ENCODE results near the gene CROCC.
"Not testable (repeated sequence)": the region's sequence is repeated elsewhere in the genome, so short reads cannot be mapped to it uniquely, and the experiment has no call there.

The CROCC gene

GRCh38 chr1:16913181-16913832, 8.4 kb upstream of the CROCC start:
- Histone ChIP-seq H3K27me3 (no peaks in the 10 kb centered on the region), H3K9me3 (no peaks in the 10 kb centered on the region), H3K27ac (peak overlapping the region; percentile 52 to 68), H3K4me1 (peaks cover 0 to 28% (median 16%) of the 10 kb centered on the region in 4 donors), H3K4me3 (peak overlapping the region; percentile 67 to 69), H3K36me3 (no peaks in the 10 kb centered on the region)
- TF ChIP-seq CTCF (IDR thresholded peaks at IDR 0.05), result no peak
- intact Hi-C loops (cut with DNase I; ENCODE audit: low total_unique reads), result no loop called here
- peak; percentile 32 to 78 for DNase-seq

GRCh38 chr1:16913833-16914662, 7.7 kb upstream of the CROCC start:
- H3K4me3 ChIP-seq, result peak overlapping the region; percentile 67 to 69
- intact Hi-C loops (cut with DNase I; ENCODE audit: low total_unique reads), result no loop called here
- TF ChIP-seq CTCF (IDR thresholded peaks at IDR 0.05), result peak in 1 of 2 experiments; percentile 18
- no peaks in the 10 kb centered on the region for H3K9me3 ChIP-seq
- DNase-seq, result peak; percentile 91 to 98
- H3K27me3 ChIP-seq, result no peaks in the 10 kb centered on the region
- H3K27ac ChIP-seq, result peak overlapping the region; percentile 70 to 75
- peaks cover 0 to 28% (median 16%) of the 10 kb centered on the region in 4 donors for H3K4me1 ChIP-seq
- no peaks in the 10 kb centered on the region for H3K36me3 ChIP-seq

GRCh38 chr1:16914928-16915626, 6.7 kb upstream of the CROCC start:
- H3K9me3 ChIP-seq; intact Hi-C loops (cut with DNase I; ENCODE audit: low total_unique reads); H3K36me3 ChIP-seq; H3K27me3 ChIP-seq: not testable (repeated sequence)
- Histone ChIP-seq H3K4me1 (peaks cover 0 to 28% (median 16%) of the 10 kb centered on the region in 4 donors), H3K27ac (peak overlapping the region; percentile 70 to 75), H3K4me3 (peak overlapping the region; percentile 67 to 69)
- DNase-seq, result peak in 1 of 2 donors; percentile 66

- DNase-seq, result peak in 1 of 2 donors; percentile 62
- no peak for TF ChIP-seq CTCF (IDR thresholded peaks at IDR 0.05)
These were observed 6.1 kb upstream of the CROCC start for GRCh38 chr1:16915627-16915973.

GRCh38 chr1:16916036-16916880, 5.5 kb upstream of the CROCC start:
- H3K27me3 ChIP-seq; H3K9me3 ChIP-seq; H3K27ac ChIP-seq; H3K36me3 ChIP-seq; intact Hi-C loops (cut with DNase I; ENCODE audit: low total_unique reads); H3K4me3 ChIP-seq: not testable (repeated sequence)
- DNase-seq, result peak in 1 of 2 donors; percentile 63
- H3K4me1 ChIP-seq, result peaks cover 0 to 30% (median 16%) of the 10 kb centered on the region in 4 donors

More at GRCh38 chr1:16915627-16915973, 6.1 kb upstream of the CROCC start:
- H3K4me1 ChIP-seq, result peaks cover 0 to 28% (median 16%) of the 10 kb centered on the region in 4 donors
- H3K27me3 ChIP-seq, result no peaks in the 10 kb centered on the region
- intact Hi-C loops (cut with DNase I; ENCODE audit: low total_unique reads), result no loop called here
- no peak overlapping the region for H3K4me3 ChIP-seq
- H3K36me3 ChIP-seq, result no peaks in the 10 kb centered on the region
- H3K9me3 ChIP-seq, result no peaks in the 10 kb centered on the region
- H3K27ac ChIP-seq, result no peak overlapping the region

GRCh38 chr1:16918371-16918770, 3.4 kb upstream of the CROCC start:
- no peak for TF ChIP-seq CTCF (IDR thresholded peaks at IDR 0.05)
- no peaks in the 10 kb centered on the region for H3K36me3 ChIP-seq

GRCh38 chr1:16918936-16919665, 2.6 kb upstream of the CROCC start:
- DNase-seq; H3K9me3 ChIP-seq; H3K27ac ChIP-seq; H3K4me3 ChIP-seq; H3K36me3 ChIP-seq; intact Hi-C loops (cut with DNase I; ENCODE audit: low total_unique reads); H3K27me3 ChIP-seq: not testable (repeated sequence)
- peaks cover 0 to 30% (median 9%) of the 10 kb centered on the region in 4 donors for H3K4me1 ChIP-seq

More at GRCh38 chr1:16918371-16918770, 3.4 kb upstream of the CROCC start:
- no peak overlapping the region for H3K4me3 ChIP-seq
- no peak overlapping the region for H3K27ac ChIP-seq
- intact Hi-C loops (cut with DNase I; ENCODE audit: low total_unique reads), result no loop called here
- H3K4me1 ChIP-seq, result peaks cover 0 to 32% (median 12%) of the 10 kb centered on the region in 4 donors
- peaks cover 0 to 5% of the 10 kb centered on the region in 2 donors for H3K27me3 ChIP-seq
- H3K9me3 ChIP-seq, result no peaks in the 10 kb centered on the region
- DNase-seq, result no peak

Data from tibial artery (tissue), 4 donors.